Epithelial cell of prostate (primary cell): ENCODE data around the gene SRP68.

Source experiments
- DNase-seq: peaks from one replicate; pipeline ENCODE4 v3.0.0-alpha.2; 2011; ENCODE audit warnings: low read depth, low spot score
- H3K27ac ChIP-seq: fragments of 450-650 bp; 2 replicates; pipeline ENCODE4 v1.5.1; 2017; ENCODE audit warnings: mild to moderate bottlenecking

The SRP68 gene

DNA sequence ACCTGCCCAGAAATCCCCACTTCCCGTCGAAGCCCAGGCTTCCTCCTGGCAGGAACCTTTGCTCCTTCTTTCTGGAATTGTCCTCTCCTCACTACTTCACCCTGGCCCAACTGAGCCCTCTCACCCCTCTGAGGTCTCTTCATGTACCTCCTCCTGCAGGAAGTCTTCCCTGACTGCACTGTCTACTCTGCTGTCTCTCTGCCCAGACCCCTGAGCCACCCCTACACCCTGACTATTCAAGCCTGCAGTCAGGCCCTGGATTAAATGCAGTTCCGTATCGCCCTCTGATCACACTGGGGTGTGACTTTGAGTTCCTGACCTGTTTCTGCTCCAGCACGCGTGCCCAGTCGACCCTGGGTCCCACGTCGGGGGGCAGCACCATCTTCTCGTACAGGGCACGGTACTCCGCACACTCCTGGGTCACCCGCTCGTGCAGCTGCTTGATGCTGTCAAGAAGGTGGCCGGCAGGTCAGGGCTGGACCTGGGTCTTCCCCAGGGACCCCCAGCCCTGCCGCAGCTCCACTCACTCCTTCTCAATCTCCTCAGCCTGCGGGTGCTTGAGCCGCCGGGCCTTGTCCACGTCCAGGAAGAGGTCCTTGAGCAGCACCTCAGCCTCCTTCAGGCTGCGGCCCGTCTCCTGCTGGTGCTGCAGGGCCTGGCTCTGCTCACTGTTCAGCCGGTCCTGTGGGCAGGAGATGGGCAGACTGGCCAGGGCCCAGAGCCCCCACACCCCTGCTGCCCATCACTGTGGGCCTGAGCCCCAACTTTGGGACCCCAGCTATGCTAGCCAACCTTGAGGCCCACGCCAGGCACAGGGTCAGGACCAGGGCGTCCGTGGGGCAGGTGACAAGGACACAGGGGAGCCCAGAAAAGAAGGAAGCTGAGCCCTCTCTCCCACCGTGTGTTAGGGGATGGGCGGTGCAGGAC is 49.1 kb downstream of the SRP68 start:
- H3K27ac ChIP-seq = no peak overlapping the region
- DNase-seq = no peak

DNA sequence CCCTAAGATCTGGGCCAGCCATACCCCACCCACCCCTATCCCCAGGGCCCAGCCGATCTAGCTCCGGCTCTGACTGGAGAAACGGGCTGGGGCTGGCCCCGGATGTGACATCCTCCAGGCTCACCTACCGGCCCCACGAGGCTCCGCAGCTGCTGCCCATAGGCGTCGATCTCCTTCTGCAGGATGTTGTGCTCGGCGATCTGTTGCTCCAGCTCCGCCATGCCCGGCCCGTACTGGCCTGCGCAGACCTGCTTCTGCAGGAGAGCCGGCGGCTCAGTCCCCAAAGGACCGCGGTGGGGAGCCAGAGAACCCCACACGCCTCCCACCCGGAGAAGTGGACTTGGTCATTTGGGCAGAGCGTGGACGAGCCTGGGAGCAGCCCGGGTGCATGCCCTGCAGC is 50.0 kb downstream of the SRP68 start:
- DNase-seq = no peak
- H3K27ac ChIP-seq = no peak overlapping the region

DNA sequence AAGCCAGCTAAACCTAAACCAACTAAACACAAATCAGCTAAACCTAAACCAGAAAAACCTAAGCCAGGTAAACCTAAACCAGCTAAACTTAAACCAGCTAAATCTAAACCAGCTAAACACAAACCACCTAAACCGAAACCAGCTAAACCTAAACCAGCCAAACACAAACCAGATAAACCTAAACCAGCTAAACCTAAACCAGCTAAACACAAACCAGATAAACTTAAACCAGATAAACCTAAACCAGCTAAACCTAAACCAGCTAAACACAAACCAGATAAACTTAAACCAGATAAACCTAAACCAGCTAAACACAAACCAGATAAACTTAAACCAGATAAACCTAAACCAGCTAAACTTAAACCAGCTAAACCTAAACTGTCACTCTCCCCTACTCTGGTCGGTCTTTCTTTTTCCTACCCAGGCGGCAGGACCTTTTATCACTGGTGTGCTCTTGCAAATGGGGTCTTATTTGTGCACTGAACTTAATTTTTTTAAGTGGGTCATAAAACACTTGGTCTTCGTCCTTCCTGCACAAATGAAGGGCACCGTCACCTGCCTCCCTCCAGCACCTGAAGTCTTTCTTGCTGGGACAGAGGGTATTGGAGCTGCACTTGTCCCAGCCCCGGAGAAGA is 52.4 kb downstream of the SRP68 start:
- no peak overlapping the region for H3K27ac ChIP-seq
- DNase-seq = no peak

DNA sequence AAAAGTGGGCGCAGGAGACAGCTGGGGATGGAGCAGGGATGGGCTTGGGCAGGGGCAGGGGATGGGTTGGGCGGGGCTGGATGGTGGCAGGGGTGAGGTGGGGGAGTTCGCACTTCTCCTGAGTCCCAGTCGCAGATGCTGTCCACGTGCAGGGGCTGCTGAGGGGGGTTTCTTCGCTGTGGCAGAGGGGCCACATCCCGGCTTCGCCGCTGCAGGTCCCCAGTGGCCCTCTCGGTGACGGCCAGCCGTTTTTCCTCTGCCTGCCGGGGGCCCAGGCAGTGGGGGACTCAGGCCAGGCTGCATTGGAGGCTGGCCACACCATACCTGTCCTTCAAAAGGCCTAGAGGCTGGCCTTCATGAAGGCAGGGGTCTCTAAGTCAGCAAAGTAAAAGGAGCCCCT is 53.5 kb downstream of the SRP68 start:
- no peak overlapping the region for H3K27ac ChIP-seq
- DNase-seq = no peak

DNA sequence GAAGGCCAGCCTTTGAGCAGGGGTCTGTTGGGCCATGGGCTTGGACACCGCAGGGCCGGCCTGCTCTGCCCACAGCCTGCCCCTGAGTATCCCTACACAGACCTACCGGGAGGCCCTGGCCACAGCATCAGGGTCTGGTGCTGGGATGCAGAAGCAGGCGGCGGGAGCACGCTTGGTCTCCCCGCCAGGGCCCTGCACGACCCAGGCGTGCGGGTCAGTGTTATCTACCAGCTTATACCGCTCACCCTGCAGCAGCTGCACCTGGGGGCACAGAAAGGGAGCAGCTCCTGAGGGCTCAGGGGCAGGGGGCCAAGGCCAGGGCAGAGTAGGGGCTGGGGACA is 54.0 kb downstream of the SRP68 start:
- DNase-seq = no peak
- H3K27ac ChIP-seq = no peak overlapping the region

DNA sequence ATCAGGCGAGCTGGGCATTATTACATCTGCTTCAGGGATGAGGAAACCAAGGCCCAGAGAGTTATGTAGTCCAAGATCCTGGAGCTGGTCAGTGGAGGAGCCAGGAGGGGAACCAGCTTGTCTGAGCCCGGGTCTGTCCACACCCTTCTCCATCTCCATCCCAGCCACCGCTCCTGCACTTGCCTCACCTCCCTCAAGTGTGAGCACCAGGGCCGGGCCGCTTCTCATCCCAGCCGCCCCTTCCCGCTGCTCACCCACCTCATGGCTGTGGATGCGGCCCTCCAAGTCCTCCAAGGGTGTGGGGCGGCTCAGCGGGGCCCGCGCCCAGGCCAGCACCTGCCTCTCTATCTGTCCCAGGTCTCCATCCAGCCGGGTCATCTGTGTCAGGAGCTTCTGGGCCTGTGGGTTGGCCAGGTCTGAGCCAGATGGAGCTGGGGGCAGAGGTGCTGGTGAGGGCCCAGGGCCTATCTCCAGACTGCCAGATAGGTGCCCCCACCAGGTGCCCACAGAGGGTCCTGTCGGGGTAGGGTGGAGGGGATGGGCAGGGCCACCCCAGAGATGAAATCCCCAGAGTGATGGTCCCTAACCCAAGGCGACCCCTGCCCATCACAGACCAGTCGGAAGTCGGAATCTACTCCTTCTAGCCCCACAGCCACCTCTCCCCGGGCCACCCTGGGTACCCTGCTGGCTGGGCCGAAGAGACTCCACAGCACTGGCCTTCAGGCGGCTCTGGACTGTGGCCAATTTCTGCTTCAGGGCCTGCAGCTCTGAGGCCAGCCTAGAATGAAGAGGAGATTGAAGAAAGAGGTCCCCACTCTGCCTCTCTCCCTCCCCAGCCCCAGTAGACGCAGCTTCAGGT is 54.6 kb downstream of the SRP68 start:
- H3K27ac ChIP-seq = no peak overlapping the region
- no peak for DNase-seq

DNA sequence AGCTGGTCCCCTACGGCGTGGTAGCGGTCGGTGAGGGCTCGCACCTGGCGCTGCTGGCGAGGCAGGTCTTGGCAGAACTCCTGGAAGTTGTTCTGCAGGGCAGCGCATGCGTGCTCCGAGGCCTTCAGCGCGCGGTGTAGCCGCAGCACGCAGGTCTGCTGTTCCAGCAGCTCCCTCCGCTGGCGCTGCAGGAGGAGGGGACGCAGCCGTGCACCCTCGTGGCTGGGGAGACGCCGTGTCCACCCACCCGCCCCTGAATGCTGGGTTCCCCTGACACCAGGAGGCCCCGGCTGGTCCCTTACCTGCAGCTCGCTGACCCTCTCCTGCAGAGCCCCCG is 57.4 kb downstream of the SRP68 start:
- DNase-seq = no peak
- H3K27ac ChIP-seq = no peak overlapping the region

DNA sequence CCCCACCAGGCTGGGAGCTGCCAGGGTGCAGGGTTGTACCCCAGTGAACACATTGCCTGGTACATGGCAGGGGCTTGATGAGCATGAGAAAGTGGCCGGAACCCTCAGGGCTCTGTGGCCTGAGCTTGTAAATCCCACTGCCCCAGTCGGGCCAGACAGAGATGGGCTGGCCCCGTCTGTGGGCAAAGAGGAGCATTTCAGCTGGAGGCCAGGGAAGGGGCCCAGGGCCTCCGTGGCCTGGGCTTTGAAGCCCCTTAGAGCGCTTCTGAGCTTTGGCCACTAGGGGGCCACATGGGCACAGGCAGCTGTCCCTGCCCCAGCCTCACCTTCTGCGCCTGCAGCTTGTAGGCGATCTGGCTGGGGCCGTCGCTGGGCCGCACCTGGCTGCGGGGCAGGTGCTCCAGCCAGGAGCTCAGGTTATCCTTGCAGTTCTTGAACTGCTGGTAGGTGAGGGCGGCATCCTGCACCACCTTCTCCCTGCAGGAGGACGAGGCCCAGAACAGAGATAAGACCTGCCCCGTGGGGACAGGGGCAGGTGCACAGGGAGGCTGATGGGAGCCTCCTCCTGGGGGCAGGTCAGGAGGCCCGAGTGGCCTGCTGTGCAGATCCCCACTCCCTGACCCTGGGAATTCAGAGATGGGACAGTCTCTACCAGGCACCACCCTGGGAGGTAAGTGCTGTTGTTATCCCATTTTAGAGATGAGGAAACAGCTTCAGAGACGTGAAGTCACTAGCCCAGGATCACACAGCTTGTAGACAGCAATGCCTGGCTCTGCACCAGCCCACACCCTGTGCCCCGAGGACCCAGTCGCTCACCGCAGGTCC is 58.0 kb downstream of the SRP68 start:
- H3K27ac ChIP-seq = no peak overlapping the region
- no peak for DNase-seq

DNA sequence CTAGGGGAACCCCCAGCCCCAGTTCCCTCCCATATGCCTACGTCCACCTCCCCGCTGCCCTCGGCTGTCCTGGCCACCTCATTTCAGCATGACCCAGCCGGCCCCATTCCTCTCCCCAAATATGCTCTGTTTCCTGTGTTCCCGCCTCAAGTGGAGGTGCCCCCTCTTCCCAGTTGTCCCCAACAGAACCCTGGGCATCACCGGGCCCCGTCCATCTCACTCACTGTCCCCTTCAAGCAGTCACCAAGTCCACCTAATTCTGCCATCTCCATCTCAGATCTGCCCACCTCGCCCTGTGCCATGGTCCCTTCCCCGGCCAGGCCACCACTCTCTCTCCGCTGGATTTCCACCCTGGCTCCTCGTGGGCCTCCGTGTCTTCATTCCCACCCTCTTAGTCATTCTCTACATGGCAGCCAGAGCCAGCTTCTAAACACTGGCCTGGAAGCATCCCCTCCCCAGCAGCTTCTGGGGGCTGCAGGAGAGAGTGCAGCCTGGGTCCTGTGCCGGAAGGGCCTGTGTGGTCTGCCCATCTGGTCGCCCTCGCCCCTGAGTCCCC is 58.9 kb downstream of the SRP68 start:
- H3K27ac ChIP-seq = no peak overlapping the region
- no peak for DNase-seq

DNA sequence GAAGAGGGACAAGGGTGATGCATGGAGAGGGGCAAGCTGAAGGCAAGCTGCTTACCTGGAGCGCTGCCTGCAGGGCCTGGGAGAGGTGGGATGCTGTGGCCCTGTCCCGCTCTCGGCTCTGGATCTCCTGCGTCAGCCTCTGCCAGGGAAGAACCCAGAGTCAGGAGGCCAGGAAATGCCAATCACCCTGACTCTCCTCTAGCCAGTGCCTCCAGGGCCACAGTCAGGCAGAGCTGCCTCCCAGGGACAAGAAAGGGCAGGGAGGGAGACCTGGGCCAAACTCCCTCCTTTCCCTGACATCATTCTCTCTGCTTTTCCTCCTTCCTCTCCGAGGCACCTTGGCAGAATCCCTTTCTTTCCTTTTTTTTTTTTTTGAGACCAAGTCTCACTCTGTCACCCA is 60.4 kb downstream of the SRP68 start:
- H3K27ac ChIP-seq = no peak overlapping the region
- DNase-seq = no peak

DNA sequence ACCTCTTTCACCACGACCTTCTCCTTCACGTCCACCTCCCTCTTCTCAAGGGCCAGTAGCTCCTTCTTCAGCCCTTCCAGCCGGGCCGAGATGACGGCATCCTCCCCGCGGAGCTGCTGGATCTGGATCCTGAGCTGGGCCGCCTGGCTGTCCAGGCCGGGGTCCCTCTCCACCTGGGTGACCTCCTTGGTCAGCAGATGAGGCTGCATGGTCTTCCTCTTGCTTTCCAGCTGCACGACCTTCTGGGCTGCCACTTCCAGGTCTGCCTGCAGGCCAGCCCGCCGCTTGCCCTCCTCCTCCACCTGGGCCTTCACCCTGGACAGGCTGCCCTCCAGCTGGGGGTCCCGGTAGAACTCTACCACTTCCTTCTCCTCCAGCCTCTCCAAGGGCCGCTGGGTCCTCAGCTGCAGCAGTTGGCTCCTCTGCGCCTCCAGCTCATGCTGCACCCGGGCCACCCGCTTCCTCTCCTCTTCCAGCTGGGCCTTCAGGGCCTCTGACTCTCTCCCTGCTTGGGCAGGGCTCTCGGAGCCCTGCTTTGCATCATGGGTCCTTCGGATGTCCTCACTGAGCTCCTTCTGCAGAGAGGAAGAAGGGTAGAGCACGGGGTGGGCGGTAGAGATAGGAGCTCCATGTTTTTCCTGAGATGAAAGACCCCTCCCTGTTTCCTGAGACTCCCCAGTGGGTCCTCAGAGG is 62.2 kb downstream of the SRP68 start:
- DNase-seq = no peak
- H3K27ac ChIP-seq = no peak overlapping the region

DNA sequence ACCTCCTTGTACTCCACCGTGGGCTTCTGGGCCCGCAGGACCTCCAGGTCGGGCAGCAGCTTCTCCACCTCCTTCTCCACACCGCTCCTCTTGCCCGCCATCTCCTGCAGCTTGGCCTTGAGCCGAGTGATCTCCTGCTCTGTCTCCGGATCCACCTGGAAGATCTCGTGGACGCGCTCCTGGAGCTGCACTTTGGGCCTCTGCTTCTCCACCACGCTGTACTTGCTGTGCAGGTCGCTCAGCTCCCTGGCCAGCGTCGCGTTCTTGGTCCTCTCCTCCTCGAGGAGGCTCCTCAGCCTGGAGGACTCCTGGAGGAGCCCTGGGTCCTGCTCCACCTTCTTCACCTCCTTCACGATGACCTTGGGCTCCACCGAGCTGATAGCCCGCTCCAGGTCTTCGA is 62.9 kb downstream of the SRP68 start:
- no peak overlapping the region for H3K27ac ChIP-seq
- no peak for DNase-seq

DNA sequence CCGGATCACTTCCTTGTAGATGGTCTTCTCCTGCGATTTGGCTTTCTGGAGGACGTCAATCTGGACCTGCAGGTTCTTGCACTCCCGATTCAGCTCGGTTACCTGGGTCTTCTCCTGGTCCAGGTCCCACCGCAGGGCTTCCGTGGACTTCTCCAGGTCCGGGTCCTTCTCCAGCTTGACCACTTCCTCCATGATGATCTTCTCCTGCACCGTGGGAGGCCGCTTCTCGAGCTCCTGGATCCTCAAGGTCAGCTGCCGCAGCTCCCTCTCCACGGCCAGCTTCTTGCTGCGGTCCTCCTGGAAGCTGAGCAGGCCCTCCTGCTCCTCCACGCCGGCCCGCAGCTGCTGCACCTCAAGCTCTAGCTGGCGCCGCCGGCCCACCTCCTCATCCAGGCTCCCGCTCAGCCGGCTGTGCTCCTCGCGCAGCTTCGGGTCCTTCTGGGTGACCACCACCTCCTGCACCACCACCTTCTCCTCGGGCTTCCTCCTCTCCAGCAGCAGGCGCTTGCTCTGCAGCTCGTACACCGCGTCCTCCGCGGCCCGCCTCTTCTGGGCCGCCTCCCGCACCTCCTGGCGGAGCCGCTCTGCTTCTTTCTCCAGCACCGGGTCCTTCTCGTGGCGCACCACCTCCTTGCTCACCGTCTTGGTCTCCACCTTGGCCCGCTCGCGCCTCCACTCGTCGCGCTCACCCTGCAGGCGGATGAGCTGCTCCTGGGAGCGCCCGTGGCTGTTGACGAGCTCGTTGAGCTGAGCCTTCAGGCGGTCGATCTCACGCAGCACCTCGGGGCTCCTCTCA is 63.5 kb downstream of the SRP68 start:
- DNase-seq = no peak
- H3K27ac ChIP-seq = no peak overlapping the region

DNA sequence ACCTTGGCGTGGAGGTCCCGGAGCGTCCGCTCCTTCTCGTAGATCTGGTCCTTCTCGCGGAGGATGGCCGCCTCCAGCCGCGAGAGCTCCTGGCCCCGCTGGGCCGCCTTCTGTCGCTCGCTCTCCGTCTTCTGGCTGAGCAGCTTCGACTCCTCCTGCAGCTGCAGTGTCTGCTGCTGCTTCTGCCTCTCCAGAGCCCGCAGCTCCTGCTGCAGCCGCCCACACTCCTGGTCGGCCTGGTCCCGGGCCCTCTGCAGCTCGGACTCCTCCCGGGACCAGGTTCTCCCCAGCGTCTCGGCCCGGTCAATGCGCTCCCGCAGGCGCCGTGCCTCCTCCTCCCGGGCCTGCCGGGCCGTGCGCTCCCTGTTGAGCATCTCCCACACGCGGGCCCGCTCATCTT is 64.1 kb downstream of the SRP68 start:
- DNase-seq = no peak

DNA sequence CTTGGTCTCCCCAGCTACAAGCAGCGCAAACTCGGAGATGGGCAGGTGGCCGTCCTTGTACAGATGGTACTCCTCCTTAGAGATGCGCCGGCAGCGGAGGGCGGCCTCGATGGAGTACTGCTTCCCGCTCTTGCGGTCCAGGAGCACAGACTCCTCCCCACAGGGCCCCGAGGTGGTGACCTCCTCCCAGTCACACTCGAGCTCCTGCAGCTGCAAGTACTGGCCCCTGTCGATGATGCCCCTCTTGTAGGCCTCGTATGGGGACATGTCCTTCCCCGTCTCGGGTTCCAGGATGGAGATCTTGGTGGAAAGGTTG is 64.5 kb downstream of the SRP68 start:
- DNase-seq = no peak
- no peak overlapping the region for H3K27ac ChIP-seq

More for the DNA sequence above, 64.1 kb downstream of the SRP68 start:
- no peak overlapping the region for H3K27ac ChIP-seq

DNA sequence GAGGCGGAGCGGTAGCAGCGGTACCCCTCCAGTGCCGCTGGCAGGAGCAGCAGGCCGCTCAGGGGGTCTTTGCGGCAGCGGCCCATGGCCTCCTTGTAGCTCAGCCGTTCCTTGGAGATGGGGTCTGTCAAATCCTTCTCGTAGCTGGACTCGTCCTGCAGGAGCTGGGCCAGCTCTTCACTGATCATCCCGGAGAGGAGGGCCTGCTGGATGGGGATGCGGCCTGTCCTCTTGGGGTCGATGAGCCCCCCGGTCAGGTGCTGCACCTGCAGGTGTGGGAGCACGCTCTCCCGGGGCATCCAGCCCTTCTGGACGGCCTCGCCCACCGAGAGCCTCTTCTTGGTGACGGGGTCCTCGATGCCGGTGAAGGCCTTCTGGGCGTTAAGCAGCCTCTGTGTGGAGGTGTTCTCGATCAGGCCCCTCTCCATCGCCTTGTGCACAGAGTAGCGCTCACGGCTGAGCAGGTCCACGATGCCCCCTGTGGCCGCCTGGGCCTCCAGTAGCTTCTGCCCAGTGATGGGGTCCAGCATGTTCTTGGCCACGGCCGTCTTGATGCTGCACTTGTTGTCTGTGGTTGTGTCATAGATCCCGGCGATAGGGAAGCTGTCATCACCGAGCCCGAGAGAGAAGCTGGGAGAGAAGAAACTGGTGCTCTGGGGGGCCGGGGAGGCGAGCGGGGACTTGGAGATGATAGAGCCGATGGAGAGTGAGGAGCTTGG is 65.0 kb downstream of the SRP68 start:
- H3K27ac ChIP-seq = no peak overlapping the region
- DNase-seq = no peak

DNA sequence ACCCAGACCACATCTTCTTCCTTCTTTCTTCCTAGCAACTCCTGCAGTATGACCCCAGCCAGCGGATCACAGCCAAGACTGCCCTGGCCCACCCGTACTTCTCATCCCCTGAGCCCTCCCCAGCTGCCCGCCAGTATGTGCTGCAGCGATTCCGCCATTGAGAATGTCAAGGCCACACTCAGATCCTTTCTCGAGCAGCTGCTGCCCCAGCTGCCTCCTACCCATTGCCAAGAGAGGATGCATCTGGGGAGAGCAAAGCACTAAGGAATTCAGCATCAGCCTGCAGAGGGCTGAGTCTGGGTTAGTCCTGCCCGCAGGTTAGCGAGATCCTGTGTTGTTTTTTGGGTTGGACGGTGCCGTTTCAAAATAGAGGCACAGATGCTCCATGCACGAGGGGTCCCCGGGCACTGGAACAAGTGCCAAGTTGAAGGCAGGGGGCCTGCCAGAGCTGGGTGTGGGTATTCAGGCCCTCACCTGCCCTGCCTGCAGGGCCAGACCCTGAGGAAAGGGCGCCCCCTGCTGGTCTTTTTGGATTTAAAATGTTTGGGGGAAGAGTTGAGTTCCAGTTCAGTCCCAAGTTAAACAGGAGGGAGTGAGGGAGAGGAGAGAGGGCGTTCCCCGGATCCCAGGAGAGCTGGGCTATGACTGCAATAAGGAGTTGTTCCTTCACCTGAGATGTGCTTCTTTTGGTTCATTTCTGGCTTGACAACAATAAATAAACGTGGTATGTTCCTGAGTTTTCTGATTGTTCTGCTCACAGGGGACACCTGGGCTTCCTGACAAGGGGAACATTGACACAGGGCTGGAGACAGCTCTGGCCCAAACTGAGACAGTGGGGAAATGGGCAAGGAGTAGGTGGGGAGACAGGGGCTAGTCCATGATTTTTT is 66.8 kb downstream of the SRP68 start:
- no peak for DNase-seq
- no peak overlapping the region for H3K27ac ChIP-seq
